K562 (cell line): ENCODE data around the gene ZNF513.

Experiments
- EZH2 ChIP-seq: IDR thresholded peaks from 2 replicates; pipeline ENCODE4 v1.6.1; 2012; ENCODE audit warnings: low read depth, mild to moderate bottlenecking, inconsistent platforms, low read length, borderline replicate concordance
- FOS ChIP-seq: IDR thresholded peaks from 3 replicates; pipeline ENCODE4 v1.6.1; 2011; ENCODE audit not compliant: insufficient read length; ENCODE audit errors: extremely low read depth
- GABPA ChIP-seq: fragments of 200-800 bp; sonication (Bioruptor generic); conservative IDR thresholded peaks from 2 replicates; pipeline ENCODE4 v1.6.1; 2016; ENCODE audit warnings: low read depth, missing genetic modification characterization, missing compliant biosample characterization
- NR2C2 ChIP-seq, 2 experiments: fragments of 200-800 bp in 1 of 2; sonication (Bioruptor generic) in 1 of 2; sonication (generic) in 1 of 2; formaldehyde crosslinking in 1 of 2; IDR thresholded peaks; 2 replicates each; pipeline versions ENCODE4 v1.6.1 to v1.8.0; 2016 to 2022; ENCODE audit warnings: mild to moderate bottlenecking in 1 of 2, missing compliant biosample characterization in 1 of 2, missing genetic modification characterization in 1 of 2, missing genetic modification reagents in 1 of 2
- SMAD3 ChIP-seq: fragments of 450-650 bp; formaldehyde crosslinking; conservative IDR thresholded peaks from 2 replicates; pipeline ENCODE4 v1.4.0; 2020; ENCODE audit warnings: mild to moderate bottlenecking
- ZNF197 ChIP-seq: fragments of 200-800 bp; sonication (Bioruptor generic); IDR thresholded peaks from 2 replicates; pipeline ENCODE4 v1.6.1; 2016; ENCODE audit warnings: low read depth, missing genetic modification characterization, missing compliant biosample characterization
- ZNF263 ChIP-seq: sonication (generic); formaldehyde crosslinking; IDR thresholded peaks from 2 replicates; pipeline ENCODE4 v1.8.0; 2022; ENCODE audit warnings: mild to moderate bottlenecking, missing genetic modification reagents, borderline replicate concordance
- TF ChIP-seq, protein P1 (sequence below): fragments of 200-800 bp; sonication (Bioruptor generic); IDR thresholded peaks from 2 replicates; pipeline ENCODE4 v1.6.1; 2017; ENCODE audit warnings: missing genetic modification characterization, missing compliant biosample characterization

DNA sequence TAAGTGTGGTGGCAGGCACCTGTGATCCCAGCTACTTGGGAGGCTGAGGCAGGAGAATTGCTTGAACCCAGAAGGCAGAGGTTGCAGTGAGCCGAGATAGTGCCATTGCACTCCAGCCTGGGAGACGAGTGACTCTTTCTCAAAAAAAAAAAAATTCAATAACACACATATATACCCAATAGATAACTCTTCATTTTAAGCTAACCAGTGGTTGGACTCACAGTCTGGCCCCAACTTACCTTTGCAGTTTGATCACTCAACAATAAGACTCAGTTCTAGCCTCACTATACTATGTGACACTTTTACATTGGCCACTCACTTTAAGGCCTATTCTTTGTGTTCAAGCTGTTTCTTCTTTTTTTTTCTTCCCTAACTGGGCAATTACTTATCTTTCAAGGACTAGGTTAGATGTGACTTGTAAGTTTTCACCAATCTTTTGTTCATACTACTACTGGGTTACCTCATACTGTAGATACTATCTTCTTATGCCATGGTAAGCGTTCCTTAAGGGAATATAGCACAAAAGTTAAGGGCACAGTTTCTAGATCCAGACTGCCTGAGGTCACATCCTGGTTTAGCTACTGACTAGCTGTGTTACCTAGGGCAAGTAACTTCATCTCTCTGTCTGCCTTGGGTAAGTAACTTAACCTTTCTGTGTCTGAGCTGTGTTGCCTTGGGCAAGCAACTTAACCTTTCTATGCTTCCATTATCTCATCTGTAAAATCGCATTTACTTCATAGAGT is 17.7 kb downstream of the ZNF513 start:
- no peak for TF ChIP-seq NR2C2 (CRISPR knock-in tag; IDR thresholded peaks at IDR 0.05)
- TF ChIP-seq NR2C2 (tag; IDR thresholded peaks at IDR 0.05) = no peak
- no peak for TF ChIP-seq GABPA (tag)
- no peak for TF ChIP-seq SMAD3
- TF ChIP-seq ZNF263 (CRISPR knock-in tag) = no peak
- no peak for TF ChIP-seq FOS
- TF ChIP-seq EZH2 = no peak
- TF ChIP-seq, protein P1, sequence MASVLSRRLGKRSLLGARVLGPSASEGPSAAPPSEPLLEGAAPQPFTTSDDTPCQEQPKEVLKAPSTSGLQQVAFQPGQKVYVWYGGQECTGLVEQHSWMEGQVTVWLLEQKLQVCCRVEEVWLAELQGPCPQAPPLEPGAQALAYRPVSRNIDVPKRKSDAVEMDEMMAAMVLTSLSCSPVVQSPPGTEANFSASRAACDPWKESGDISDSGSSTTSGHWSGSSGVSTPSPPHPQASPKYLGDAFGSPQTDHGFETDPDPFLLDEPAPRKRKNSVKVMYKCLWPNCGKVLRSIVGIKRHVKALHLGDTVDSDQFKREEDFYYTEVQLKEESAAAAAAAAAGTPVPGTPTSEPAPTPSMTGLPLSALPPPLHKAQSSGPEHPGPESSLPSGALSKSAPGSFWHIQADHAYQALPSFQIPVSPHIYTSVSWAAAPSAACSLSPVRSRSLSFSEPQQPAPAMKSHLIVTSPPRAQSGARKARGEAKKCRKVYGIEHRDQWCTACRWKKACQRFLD (CRISPR knock-in tag) = no peak
- no peak for TF ChIP-seq ZNF197 (CRISPR knock-in tag)
